ENCODE results near the gene CDK5R1. TPM values are rescaled to one million over a fixed set of nuclear protein-coding genes. Genes with fewer than 3 reads are reported as not detected.

CDK5R1 gene
- polyA plus RNA-seq, 3 donors: 0.44 to 1.0 (median 0.48) TPM

DNA sequence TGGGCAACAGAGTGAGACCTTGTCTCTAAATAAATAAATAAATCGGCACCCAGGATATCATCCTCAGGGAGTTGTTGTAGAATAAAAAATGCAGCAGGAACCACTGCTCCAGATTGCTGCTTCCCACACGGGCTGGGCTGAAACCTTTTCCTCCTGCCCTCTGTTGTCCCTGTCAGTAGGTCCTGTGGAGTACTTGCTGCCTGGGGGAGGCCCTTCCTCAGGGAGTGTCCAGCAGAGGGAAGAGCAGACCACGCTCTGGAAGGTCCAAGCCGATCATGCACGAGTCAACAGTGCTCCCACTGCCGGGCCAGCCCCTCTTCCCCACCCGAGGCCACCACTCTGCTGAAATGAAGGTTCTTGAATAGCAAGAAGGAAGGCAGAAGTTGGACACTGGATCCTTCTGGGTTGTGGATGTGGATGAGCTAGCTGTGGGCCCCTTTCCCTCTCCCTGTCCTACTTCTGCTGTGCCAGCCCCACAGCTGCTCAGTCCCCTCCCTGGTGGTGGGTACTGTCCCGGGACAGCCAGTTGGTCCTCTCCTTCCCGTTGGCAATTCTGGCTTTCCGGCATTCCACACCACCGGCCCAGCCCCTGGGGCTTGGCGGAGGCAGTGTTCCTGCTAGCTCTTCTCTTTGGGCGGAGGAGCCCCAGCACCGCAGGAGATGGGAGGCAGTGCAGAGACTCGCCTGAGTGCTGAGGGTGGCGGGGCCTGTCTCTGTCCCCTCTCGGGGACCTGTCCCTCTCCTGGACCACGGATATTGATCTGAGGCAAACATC lies 10.8 kb downstream of the CDK5R1 start:
- no peak overlapping the region for H3K9ac ChIP-seq (ENCODE audit: insufficient read depth, low read length, poor library complexity, severe bottlenecking)
- H3K4me2 ChIP-seq (replicated peaks; ENCODE audit: extremely low read depth, low read length, poor library complexity, severe bottlenecking): no peak overlapping the region
- H4K20me1 ChIP-seq (ENCODE audit: insufficient read depth, low read length): no peaks in the 10 kb centered on the region
- Mint-ChIP-seq H3K27me3 (ENCODE audit: low read depth in 3 of 3) (peaks cover 0 to 6% (median 2%) of the 10 kb centered on the region in 3 donors), H3K27ac (no peak overlapping the region), H3K9me3 (peaks cover 0 to 4% (median 0%) of the 10 kb centered on the region in 7 donors), H3K4me1 (peaks cover 59% of the 10 kb centered on the region), H3K4me3 (no peak overlapping the region), H3K36me3 (peaks cover 11 to 13% of the 10 kb centered on the region in 2 donors)
- H3K36me3 ChIP-seq (replicated peaks in 1 of 2; ENCODE audit: control insufficient read depth in 1 of 2, insufficient read depth in 2 of 2, low read length in 2 of 2): no peaks in the 10 kb centered on the region
- no peak overlapping the region for H3K4me3 ChIP-seq (replicated peaks in 1 of 3; ENCODE audit: low read depth in 2 of 3, low read length in 3 of 3)
- DNase-seq: no peak
- H2AFZ ChIP-seq (ENCODE audit: insufficient read depth, low read depth, low read length, poor library complexity, severe bottlenecking): no peak overlapping the region
- no peaks in the 10 kb centered on the region for H3K79me2 ChIP-seq (ENCODE audit: insufficient read depth, low read length)
- no peak overlapping the region for H3K27ac ChIP-seq (ENCODE audit: low read depth in 1 of 2, low read length in 2 of 2)
- WGBS (ENCODE audit: insufficient coverage): 92% methylated on average over 12 of the region's 18 CpGs
- intact Hi-C loops (cut with micrococcal nuclease): no loop called here
- H3K27me3 ChIP-seq (ENCODE audit: control insufficient read depth in 2 of 2, insufficient read depth in 2 of 2, low read length in 2 of 2): no peaks in the 10 kb centered on the region
- TF ChIP-seq, protein P1, sequence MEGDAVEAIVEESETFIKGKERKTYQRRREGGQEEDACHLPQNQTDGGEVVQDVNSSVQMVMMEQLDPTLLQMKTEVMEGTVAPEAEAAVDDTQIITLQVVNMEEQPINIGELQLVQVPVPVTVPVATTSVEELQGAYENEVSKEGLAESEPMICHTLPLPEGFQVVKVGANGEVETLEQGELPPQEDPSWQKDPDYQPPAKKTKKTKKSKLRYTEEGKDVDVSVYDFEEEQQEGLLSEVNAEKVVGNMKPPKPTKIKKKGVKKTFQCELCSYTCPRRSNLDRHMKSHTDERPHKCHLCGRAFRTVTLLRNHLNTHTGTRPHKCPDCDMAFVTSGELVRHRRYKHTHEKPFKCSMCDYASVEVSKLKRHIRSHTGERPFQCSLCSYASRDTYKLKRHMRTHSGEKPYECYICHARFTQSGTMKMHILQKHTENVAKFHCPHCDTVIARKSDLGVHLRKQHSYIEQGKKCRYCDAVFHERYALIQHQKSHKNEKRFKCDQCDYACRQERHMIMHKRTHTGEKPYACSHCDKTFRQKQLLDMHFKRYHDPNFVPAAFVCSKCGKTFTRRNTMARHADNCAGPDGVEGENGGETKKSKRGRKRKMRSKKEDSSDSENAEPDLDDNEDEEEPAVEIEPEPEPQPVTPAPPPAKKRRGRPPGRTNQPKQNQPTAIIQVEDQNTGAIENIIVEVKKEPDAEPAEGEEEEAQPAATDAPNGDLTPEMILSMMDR (IDR thresholded peaks at IDR 0.05): no peak
- no peaks in the 10 kb centered on the region for H3K9me3 ChIP-seq (replicated peaks in 1 of 2; ENCODE audit: control insufficient read depth in 1 of 2, insufficient read depth in 1 of 2, low read length in 2 of 2)
- H3K4me1 ChIP-seq (ENCODE audit: control insufficient read depth in 1 of 2, insufficient read depth in 2 of 2, low read length in 2 of 2): peaks cover 54 to 63% of the 10 kb centered on the region in 2 donors

- TF ChIP-seq, protein P1 (IDR thresholded peaks at IDR 0.05): no peak
- H3K9me3 Mint-ChIP-seq: no peaks in the 10 kb centered on the region
- Histone ChIP-seq H3K4me2 (replicated peaks; ENCODE audit: extremely low read depth, low read length, poor library complexity, severe bottlenecking) (no peak overlapping the region), H3K27me3 (ENCODE audit: control insufficient read depth in 2 of 2, insufficient read depth in 2 of 2, low read length in 2 of 2) (no peaks in the 10 kb centered on the region), H3K9me3 (replicated peaks in 1 of 2; ENCODE audit: control insufficient read depth in 1 of 2, insufficient read depth in 1 of 2, low read length in 2 of 2) (no peaks in the 10 kb centered on the region), H3K9ac (ENCODE audit: insufficient read depth, low read length, poor library complexity, severe bottlenecking) (no peak overlapping the region), H3K79me2 (ENCODE audit: insufficient read depth, low read length) (no peaks in the 10 kb centered on the region), H3K36me3 (replicated peaks in 1 of 2; ENCODE audit: control insufficient read depth in 1 of 2, insufficient read depth in 2 of 2, low read length in 2 of 2) (no peaks in the 10 kb centered on the region), H2AFZ (ENCODE audit: insufficient read depth, low read depth, low read length, poor library complexity, severe bottlenecking) (no peak overlapping the region), H3K4me1 (ENCODE audit: control insufficient read depth in 1 of 2, insufficient read depth in 2 of 2, low read length in 2 of 2) (peaks cover 54 to 63% of the 10 kb centered on the region in 2 donors), H4K20me1 (ENCODE audit: insufficient read depth, low read length) (no peaks in the 10 kb centered on the region), H3K4me3 (replicated peaks in 1 of 3; ENCODE audit: low read depth in 2 of 3, low read length in 3 of 3) (no peak overlapping the region), H3K27ac (ENCODE audit: low read depth in 1 of 2, low read length in 2 of 2) (no peak overlapping the region)
- peaks cover 0 to 6% (median 2%) of the 10 kb centered on the region in 3 donors for H3K27me3 Mint-ChIP-seq (ENCODE audit: low read depth in 3 of 3)
- H3K36me3 Mint-ChIP-seq: peaks cover 11 to 12% of the 10 kb centered on the region in 2 donors
- peaks cover 59% of the 10 kb centered on the region for H3K4me1 Mint-ChIP-seq
- DNase-seq: no peak
- no peak overlapping the region for H3K4me3 Mint-ChIP-seq
- 94% methylated on average over 7 of the region's 9 CpGs for WGBS (ENCODE audit: insufficient coverage)
- no peak overlapping the region for H3K27ac Mint-ChIP-seq
- intact Hi-C loops (cut with micrococcal nuclease): no loop called here
These were observed 11.6 kb downstream of the CDK5R1 start for GRCh38 chr17:32498391-32498790.

Measured in CD14-positive monocyte (primary cell).